Measurements from ENCODE around the gene DEFB110.

DNA sequence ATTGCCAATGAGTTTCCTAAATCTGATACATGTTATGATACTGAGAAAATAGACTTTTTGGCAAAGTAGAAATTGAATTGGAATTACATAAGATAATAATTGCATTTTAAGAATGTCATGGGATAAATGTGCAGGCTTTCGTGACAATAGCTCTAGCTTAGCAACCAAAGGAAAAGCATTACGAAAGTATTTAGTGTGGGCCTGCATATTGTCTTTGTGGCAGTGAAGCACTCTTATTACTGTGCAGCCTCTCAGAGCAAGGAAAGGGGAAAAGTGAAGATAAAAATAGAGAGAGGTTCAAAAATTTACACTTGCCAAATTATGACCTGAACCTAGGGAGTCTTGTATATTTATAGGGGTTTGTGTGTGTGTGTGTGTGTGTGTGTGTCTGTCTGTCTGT, 39.7 kb downstream of the DEFB110 start:
- TF ChIP-seq, protein P1, sequence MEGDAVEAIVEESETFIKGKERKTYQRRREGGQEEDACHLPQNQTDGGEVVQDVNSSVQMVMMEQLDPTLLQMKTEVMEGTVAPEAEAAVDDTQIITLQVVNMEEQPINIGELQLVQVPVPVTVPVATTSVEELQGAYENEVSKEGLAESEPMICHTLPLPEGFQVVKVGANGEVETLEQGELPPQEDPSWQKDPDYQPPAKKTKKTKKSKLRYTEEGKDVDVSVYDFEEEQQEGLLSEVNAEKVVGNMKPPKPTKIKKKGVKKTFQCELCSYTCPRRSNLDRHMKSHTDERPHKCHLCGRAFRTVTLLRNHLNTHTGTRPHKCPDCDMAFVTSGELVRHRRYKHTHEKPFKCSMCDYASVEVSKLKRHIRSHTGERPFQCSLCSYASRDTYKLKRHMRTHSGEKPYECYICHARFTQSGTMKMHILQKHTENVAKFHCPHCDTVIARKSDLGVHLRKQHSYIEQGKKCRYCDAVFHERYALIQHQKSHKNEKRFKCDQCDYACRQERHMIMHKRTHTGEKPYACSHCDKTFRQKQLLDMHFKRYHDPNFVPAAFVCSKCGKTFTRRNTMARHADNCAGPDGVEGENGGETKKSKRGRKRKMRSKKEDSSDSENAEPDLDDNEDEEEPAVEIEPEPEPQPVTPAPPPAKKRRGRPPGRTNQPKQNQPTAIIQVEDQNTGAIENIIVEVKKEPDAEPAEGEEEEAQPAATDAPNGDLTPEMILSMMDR (IDR thresholded peaks at IDR 0.05): no peak
- no peak for TF ChIP-seq POLR2A (IDR thresholded peaks at IDR 0.05)

Measured in adrenal gland (tissue), 5 donors.